Germinal center (tissue), 1 donor: ENCODE results near the gene RASSF5.
A peak's percentile ranks its signal among the peaks of the same experiment; 100 is the strongest.

ENCODE experiments used
- DNase-seq: peaks from one replicate; pipeline ENCODE4 v3.0.0; 2012; ENCODE audit warnings: mixed read lengths, low spot score

The RASSF5 gene

DNA sequence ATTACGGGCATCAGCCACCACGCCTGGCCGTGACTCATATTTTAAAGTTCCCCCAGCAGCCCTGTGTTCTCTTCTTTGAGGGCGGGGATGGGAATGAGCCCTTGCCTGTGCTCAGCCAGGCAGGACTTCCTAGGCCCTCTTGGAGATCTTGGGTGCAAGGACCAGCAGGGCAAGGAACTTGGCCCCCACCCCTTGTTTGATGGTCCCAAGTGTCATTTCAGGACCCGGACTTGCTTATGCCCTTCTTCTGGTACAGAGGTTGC is 9.3 kb downstream of the RASSF5 start:
- DNase-seq = no peak

DNA sequence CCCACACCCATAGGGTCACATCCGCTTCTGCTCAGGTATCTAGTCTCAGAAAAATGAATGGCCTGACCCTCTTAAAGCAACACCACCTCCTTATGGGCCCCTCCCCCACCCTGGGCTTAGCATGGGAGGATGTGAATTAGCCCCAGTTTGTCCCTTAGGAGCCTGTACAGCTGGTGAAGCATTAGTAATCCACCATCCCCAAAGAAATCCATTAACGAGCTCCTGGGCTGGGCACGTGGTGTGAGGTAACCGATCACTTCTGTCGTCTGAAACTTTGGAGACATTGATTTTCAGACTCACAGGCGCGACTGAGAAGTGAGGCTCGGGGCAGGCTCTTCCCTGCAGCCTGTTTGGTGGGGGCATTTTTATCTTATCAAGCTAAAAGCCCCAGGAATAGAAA is 10.5 kb downstream of the RASSF5 start:
- DNase-seq = no peak

DNA sequence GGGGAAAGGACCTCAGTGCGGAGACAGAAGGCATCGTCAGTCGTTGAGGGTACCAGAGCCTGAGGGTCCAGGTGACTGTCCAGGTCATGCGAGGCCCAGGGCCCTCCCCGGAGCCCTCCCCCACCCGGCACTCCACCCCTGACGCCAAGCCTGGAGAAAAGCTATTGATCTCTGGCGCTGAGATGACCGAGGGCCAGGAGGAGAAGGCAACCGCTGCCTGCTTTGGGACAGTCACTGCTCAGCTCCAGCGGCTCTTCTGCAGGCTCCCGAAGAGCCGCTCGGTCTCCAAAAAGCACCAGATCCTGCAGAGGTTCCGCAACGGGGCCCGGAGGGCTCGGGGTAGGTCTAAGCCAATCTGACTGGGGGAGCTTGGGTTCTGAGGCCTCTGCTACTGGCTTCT is 10.9 kb downstream of the RASSF5 start:
- no peak for DNase-seq

DNA sequence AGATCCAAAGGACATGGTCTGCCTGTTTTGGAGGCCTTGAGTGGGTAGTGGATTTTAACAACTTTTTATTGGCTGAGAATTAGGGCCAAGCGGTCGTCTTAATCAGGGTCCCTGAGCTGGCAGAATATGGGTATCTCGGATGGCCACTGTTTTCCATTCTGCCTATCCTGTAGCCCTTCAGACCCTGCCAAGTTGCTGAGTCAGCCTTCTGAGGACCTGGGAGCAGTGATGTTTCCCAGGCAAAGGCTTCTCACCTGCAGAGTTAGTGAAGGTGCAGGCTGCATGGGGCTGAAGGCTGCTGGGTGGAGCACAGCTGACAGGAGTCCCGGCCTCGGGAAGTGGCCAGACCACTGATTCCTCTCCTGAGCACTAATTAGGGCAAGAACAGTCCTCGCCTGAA is 11.4 kb downstream of the RASSF5 start:
- DNase-seq = no peak

DNA sequence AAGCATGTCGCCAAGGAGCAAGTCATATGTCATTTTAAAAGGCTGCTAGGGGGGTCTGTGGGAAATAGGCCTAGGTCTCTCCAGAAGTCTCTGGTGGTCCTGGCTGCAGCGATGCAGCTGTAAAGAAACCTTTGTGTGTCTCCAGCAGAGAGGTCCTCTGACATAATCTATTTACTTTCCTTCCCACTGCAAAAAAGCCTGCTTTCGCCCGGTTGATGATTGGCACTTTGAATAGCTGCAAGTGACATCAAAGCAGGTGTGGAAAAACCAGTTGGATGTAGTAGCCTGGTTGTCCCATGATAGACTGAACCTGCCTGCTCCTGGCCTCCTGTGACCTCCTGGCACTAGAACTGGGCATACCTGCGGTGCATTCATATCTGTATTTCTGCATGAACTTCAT is 13.8 kb downstream of the RASSF5 start:
- DNase-seq = no peak

DNA sequence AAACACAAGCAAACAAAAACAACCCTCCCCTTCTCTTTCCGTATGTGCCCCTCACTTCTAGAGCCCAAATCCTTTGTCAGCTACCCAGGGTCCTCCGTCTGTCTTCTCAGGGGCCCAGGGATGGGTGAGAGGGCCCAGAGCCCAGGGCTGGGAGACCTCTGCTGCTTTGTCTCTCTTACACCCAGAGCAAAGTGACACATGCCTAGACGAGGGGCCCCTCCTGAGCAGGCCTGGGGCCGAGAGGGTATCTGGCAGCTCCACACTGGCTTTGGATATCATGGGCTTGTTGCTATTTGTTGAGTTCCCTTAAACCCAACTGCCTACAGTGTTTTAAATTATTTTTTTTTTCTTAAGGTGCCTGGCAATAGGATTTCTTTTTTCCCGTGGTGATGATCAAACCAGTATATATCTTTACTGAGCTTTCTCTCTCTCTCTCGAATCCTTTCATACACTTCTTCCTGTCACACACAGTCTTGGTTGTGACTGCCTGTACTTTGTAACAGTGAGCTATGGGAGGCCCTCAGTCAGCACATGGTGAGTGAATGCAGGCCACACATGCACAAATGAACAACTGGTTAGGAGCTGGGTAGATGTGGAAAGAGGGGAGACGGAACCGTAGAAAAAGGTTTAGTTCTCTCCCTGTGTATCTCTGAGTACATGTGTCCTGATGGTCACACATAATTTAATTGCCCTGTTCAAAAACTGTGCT is 14.5 kb downstream of the RASSF5 start:
- DNase-seq = no peak

DNA sequence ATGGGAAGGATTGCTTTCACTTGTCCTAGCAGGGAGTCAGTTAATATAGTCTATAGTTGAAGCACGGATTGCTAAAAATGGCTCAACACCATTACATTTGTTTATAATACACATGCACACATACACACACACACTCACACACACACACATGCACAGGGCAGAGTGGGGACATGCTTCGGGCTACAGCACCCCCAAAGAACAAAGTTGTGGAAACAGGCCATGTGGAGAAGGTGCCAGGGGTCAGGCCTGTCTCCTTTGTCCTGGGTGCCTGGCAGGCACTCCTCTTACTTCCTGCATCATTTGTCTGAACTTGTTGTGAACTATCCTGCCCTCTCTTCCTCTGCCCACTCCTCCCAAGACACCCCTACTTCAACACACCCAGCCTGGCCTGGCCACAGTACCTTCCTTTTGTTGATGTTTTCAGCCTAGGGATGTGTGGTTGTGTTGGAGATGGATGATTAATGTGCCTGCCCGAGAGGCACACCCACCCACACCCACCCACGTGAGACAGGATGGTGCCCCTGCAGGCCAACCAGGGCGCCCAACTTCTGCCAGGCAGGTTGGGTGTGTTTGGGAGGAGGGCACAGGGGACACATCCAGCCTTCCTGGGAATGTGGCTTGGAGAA is 17.5 kb downstream of the RASSF5 start:
- DNase-seq = no peak

DNA sequence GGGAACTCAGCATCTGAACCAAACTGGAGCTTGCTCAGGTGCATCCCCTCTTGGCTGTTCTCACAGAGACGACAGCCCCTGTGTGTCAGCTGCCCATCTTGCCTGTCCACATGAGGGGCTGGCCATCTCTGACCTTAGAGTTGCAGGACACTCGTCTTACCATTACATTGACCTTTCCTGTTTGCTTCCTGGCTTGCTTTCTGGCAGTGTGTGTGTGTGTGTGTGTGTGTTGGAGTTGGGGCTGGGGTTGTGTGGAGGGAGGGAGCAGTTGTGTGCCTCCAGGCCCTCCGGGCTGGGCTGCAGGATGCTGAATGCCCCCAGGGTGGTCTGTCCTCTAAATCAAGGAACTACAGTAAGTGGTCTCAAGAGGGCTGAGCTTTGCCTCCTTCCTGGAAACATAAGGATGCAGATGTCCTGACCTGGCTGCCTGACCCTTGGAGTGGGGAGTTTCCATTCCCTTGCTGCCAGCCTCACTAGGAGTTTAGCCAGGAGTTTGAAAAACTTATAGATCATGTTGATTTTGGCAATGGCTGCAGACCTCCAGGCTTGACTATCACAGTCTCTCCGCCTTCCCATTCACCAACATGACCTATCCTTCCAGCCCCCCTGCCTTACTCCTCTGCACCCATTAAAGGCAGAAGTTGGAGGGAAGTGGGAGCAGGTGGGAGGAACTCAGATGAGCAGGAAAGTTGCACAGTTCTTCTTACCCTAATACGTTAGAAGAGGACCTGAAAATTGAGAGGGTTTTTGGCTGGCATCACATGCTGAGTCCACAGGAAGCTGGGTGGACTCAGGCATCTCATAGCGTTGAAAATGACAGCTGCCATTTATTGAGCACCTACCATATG is 19.0 kb downstream of the RASSF5 start:
- no peak for DNase-seq

DNA sequence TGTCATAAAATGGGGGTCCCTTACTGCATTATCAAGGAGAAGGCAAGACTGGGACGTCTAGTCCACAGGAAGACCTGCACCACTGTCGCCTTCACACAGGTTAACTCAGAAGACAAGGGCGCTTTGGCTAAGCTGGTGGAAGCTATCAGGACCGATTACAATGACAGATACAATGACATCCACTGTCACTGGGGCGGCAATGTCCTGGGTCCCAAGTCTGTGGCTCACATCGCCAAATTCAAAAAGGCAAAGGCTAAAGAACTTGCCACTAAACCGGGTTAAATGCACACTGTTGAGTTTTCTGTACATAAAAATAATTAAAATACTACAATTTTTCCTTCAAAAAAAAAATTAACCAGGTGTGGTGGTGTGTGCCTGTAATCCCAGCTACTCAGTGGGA is 22.1 kb downstream of the RASSF5 start:
- no peak for DNase-seq

DNA sequence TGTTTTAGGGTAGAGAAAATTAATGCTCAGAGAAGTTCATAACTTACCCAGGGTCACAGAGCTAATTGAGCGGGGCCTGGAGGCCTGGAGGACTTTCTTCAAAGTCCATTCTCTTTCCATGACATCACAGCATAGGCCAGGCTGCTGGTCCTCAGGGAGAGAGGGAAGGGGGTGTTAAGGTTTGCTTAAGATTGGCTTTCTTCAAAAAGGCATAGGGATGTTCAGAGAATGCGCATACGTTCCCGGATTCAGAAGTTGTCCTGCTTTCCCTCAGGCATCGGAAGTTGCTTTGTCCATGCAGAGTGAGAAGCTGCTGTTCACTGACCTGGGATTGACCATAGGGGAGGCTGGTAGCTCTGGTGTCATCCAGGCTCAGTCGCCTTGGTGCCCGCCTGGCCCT is 25.0 kb downstream of the RASSF5 start:
- DNase-seq = no peak

DNA sequence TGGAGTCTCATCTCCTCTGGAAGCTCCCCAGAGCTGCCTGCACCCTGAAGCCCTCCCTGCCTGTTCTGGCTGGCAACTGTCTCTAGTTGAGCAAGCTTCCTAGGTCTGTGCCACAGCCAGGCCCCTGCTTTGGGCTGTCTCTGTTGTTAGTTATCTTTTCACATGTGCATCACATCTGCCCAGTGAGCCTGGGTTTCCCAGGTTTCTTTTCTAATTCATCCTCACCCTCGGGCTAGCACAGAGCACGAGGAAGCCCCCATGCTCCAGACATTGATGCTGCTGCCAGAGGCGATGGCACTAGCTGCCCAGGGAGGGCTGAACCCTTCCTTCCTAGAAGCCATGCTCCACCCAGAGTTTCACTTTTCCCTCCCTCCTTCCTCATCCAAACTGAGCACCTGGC is 27.2 kb downstream of the RASSF5 start:
- DNase-seq = no peak

DNA sequence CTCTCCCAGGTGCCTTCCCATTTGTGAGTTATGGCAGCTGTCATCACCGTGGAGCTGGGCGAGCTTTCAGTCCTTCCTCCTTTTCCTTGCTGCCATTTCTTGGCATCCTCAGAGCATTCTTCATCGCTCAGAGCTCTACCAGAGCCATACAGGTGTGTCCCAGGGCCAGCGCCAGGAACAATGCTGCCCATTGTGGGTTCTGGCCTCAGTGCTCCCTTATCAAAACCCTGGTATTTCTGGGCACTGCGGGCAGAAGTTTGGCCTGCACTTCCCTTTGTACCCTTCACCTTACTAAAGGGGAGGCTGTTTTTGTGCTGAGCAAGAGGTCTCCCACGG is 28.5 kb downstream of the RASSF5 start:
- DNase-seq = no peak

DNA sequence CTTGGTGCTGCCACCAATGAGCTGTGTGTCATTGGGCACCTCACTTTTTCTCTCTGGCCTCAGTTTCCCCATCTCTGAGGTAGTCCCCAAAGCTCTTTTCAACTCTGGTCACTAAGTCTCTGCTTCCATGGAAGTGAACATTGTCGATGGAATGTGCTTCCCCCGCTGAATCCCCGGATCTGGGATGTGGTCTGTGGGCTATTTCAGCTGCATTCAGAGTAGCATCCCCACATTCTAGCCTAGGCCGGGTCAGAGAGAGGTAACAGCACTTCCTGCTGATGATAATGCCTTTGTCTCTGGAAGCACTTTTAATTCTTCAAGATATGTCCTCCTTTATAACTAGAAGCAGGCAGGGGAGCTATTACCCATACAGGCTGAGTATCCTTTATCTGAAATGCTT is 29.8 kb downstream of the RASSF5 start:
- no peak for DNase-seq

DNA sequence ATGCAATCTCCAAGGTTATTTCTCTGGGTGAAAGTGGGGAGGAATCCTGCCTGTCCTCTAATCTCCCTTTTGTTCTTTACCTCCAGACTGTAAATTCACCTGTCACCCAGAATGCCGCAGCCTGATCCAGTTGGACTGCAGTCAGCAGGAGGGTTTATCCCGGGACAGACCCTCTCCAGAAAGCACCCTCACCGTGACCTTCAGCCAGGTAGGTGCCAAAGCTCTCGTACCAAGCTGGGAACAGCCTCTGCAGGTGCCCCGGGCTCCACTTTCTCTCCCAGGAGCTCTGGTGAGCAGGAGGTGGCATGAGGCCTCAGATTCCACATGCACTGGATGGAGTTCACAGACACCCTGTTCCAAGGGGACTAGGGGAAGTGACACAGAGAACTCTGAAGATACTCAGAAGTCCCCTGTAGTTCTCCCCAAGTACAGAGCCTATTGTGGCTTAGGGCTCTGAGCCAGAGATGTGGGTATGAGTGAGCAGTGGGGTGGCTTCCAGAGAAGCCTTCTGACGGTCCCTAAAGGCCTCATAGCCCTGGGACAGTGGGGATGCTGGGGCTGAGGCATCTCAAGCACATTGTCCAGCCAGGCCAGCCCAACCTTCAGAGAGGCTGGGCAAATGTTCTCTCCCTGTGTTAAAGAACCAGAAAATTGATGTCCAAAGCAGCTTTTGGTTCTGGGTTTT is 30.9 kb downstream of the RASSF5 start:
- no peak for DNase-seq

DNA sequence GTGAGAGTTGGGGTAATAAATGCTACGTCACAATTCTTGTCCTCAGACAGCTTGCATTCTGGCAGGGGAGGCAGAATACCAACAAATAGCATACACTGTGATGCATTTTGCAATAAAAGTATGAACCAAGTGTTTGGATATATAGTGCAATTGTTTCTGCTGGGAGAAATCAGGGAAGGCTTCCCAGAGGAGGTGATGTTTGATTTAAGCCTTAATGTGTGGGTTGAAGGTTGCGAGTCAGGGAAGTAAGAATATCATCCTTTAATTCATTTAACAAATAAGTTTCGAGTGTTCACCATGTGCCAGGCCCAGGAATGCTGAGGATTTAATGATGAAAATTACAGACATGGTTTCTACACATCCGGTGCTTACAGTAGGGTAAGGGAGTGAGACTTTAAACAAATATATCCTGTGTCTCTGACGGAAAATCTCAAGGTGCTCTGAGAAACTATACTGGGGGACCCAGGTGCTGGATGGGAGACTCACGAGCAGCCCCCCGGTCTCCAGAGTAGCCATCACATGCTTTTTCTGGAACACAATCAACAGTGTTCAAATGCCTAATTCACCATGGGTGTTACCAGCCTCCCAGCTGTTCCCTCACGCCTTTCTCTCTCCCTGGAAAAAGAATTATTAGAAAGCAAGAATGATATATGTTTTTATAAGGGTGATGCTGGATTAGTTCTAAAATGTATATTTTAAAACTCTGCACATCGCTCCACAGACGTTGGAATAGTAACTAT is 31.7 kb downstream of the RASSF5 start:
- no peak for DNase-seq

DNA sequence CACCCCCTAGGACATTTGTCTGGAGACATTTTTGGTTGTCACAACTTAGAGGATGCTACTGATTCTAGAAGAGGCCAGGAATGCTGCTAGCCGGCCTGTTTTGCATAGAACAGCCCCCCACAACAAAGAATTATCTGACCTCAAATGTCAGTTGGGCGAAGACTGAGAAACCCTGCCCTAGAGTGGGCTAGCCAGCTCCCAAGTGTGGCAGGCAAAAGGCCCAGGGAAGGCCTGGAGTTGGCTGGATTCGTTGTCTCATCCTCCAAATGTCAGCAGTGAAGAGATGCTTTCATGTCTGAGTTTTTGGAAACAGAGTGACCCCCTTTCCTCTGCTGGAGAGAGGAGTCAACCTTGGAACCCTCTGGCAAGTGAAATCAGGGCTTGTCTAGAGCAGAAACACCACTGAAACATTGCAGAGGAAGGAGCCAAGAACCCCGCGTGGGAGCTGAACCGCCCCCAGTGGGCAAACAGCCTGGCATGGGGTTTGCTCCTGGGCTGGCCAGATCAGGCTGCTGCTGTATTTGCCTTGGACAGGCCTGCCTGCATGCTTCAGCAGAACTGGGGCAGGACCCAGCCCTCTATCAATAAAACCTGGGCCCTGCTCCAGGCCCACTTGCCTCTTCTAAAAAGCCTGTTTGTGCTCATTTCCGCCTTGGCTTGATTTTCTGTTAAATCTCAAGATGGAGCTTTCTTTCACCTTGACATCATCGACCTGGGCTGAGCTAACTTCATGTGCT is 32.9 kb downstream of the RASSF5 start:
- DNase-seq = no peak

DNA sequence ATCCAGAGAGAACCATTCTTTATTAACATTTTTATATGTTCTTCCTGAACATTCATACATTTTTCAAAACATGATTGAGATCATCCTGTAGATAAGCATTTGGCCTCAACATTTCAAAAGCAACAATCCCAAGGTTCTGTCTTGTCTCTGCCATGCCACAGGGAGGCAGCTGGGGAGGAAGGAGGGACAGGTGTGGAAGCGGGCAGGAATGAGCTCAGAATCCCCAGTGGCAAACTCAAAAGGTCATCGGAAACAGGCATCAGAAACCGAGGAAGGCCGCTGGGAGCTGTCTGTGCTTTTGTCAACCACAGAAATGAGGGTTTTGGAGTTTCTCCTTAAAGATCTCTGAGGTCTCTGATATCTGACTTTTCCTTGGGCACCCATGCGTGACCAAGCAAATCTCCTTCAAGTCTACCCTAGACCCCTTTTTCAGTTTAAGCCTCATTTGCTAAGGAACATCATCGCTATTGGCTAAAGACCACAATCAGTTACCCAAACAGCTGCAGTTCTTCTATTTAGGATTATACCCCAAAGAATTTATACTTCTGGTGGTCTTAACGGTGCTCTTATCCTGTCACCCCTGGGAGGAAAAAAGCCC is 34.0 kb downstream of the RASSF5 start:
- DNase-seq = no peak

DNA sequence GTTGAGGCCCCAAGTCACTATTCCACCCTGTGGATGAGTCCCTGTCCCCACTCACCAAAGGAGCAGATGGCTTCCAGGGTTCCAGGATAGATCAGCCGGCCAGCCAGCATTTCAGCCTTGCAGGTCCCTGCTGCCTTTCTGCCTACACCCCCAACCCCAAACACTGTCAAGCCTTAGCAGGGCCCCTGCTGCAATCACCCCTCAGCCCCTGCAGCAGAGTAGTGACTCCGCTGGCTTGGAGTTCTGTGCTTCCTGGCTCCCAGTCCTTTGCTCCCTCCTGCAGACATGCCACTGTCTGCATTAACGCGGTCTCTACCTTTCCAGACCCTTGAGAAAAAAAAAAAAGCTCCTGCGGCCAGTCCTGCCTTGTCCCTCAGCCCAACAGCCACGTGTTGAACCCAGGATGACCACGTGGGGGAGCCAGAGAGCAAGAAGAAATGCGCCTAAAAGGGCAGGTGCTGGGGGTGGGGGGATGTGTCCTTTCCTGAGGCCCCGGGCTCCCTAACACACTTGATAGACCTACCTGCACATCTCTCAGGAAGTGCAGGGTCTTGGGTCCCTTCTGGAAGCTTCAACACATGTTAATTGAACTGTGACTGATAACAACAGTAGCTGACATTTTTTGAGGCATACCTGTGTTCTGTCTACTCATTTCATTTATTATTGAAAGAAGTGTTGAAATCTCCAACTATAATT is 37.4 kb downstream of the RASSF5 start:
- peak; percentile 84 for DNase-seq

DNA sequence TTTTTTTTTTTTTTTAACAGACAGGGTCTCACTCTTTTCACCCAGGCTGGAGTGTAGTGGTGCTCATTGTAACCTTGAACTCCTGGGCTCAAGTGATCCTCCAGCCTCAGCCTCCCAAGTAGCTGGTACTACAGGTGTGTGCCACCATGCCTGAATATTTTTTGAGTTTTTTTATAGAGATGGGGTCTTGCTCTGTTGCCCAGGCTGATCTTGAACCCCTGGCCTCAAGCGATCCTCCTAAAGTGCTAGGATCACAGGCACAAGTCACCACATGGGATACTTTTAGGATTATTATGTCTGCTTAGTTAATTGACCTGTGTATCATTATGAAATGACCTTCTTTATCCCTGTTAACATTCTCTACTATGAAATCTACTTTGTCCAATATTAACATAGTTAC is 38.0 kb downstream of the RASSF5 start:
- DNase-seq = no peak

DNA sequence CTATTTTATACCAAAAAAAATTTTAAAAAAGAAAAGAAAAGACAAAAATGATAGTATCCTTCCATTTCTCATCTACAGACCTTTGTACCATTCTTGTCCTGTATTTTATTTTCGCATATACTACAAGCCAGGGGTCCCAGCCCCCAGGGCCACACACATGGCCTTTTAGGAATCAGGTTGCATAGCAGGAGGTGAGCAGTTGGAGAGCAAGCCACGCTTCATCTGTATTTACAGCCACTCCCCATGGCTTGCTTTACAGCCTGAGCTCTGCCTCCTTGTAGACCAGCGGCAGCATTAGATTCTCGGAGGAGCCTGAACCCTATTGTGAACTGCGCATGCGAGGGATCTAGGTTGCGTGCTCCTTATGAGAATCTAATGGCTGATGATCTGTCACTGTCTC is 39.8 kb downstream of the RASSF5 start:
- no peak for DNase-seq

DNA sequence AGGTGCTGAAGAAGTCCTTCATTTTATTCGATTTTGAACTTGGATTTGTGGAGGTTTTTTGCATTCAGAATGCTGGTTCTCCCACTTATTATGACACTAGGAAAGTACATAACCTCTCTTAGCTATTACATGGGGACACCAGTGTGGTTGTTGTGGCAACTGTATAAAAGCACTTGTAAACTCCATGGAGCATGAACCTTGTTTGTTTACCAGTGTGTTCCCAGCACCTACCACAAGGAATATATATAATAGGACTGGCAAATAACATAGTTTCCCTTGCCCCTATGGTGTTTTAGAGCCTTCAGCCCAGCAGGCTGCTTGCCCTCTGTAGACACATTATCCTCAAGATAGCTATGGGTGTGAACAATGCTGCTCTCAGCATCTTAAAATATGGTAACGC is 43.1 kb downstream of the RASSF5 start:
- no peak for DNase-seq
